NCI-H524 (cell line): ENCODE results near the gene SUSD6.

Experiments used
- DNase-seq, 2 experiments: peaks; one replicate each; lab custom pipeline; 2025; lab: John Stamatoyannopoulos, UW

Gene SUSD6

DNA sequence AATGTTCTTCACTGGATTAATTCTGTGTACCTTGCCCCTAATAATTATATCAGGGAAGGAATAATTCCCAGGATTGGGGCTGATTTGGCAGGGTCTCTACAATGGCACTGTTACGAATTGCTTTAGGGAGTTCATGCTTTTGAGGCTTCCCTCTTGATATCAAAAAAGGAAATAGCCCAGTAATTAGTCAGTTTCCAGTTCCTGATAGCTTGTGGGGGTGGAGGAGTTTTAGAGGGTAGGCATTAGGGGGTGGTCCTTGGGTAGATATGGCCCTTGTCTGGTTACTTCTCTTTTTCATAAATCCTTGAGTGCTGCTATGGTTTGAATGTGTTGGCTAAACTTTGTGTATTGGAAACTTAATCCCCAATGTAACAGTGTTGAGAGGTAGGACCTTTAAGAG lies 149.4 kb downstream of the SUSD6 start:
- DNase-seq = no peak

DNA sequence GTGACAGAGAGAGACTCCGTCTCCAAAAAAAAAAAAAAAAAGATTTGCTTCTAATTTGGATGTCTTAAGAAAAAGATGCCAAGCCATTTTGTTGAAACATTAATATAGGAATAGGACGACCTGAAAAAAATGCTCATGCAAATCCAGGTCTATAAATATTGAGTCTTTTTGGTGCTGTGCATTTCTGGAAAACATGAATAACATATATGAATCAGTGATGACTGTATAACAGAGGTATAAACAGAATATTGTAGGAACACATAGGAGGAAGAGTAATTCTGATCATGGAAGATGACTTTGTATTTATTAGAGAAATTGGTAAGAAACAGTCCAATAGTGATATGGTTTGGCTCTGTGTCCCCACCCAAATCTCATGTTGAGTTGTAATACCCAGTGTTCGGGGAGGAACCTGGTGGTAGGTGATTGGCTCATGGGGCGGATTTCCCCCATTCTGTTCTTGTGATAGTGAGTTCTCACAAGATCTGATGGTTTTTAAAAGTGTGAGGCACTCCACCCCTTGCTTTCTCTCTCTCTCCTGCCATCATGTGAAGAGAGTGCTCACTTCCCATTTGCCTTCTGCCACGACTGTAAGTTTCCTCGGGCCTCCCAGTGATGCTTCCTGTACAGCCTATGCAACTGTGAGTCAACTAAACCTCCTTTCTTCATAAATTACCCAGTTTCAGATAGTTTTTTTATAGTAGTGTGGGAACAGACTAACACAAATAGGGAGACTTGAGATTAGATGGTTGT lies 152.5 kb downstream of the SUSD6 start:
- DNase-seq = no peak
